ENCODE results near the gene UBE2I. TPM values are rescaled to one million over a fixed set of nuclear protein-coding genes. Genes with fewer than 3 reads are reported as not detected.

The UBE2I gene
- total RNA-seq, 1 experiment from 2014 or later = 212 TPM

GRCh38 chr16:1344499-1344898, 35.1 kb downstream of the UBE2I start:
- Histone ChIP-seq H3K9ac (ENCODE audit: low read length) (no peak overlapping the region), H3K4me3 (replicated peaks in 1 of 2; ENCODE audit: low read depth in 1 of 2, low read length in 2 of 2) (no peak overlapping the region), H3K36me3 (ENCODE audit: control insufficient read depth in 1 of 2, insufficient read depth in 2 of 2, low read length in 2 of 2) (peaks cover 0 to 7% of the 10 kb centered on the region in 2 experiments; a peak in 1 of 4 replicates), H3K4me2 (ENCODE audit: low read length) (no peak overlapping the region), H3K27me3 (ENCODE audit: insufficient read depth, low read length) (no peaks in the 10 kb centered on the region), H3K9me2 (ENCODE audit: insufficient read depth) (no peaks in the 10 kb centered on the region), H3K27ac (ENCODE audit: low read depth, low read length) (no peak overlapping the region; the same call in 1 of the 2 replicates), H2AFZ (ENCODE audit: low read depth, low read length, poor library complexity, severe bottlenecking) (no peak overlapping the region), H3K79me2 (ENCODE audit: insufficient read depth, low read length) (no peaks in the 10 kb centered on the region), H4K20me1 (ENCODE audit: insufficient read depth) (no peaks in the 10 kb centered on the region), H3K9me3 (ENCODE audit: control insufficient read depth in 1 of 2, insufficient read depth in 1 of 2, low read depth in 1 of 2, low read length in 2 of 2) (no peaks in the 10 kb centered on the region), H3K4me1 (ENCODE audit: control insufficient read depth in 1 of 2, insufficient read depth in 2 of 2, low read length in 2 of 2) (peaks cover 6 to 16% of the 10 kb centered on the region in 2 experiments; a peak in 3 of 4 replicates)
- DNase-seq (ENCODE audit: low read depth, low spot score) = no peak
- BruUV-seq (replicated peaks) = no TSS peak
- RAD21 ChIA-PET (ENCODE audit: low non-redundant PET in 1 of 2, low total read pairs in 2 of 2, uncharacterized antibody in 2 of 2, unreplicated experiment in 2 of 2) = no interaction called here
- no peak for ATAC-seq
- CTCF ChIA-PET = no interaction called here
- intact Hi-C loops (cut with micrococcal nuclease) = no loop called here
- TF ChIP-seq YY1 (IDR thresholded peaks at IDR 0.05; ENCODE audit: extremely low read depth, insufficient replicate concordance, low read depth, low read length) (no peak), SP1 (IDR thresholded peaks at IDR 0.05; ENCODE audit: low read depth) (no peak), EGR1 (IDR thresholded peaks at IDR 0.05; ENCODE audit: low read depth) (no peak), SRF (IDR thresholded peaks at IDR 0.05; ENCODE audit: low read depth) (no peak)
- POLR2A ChIA-PET = no interaction called here

- POLR2A ChIA-PET = no interaction called here
- Histone ChIP-seq H3K9ac (ENCODE audit: low read length) (no peak overlapping the region), H3K4me2 (ENCODE audit: low read length) (no peak overlapping the region), H3K27me3 (ENCODE audit: insufficient read depth, low read length) (no peaks in the 10 kb centered on the region), H3K9me2 (ENCODE audit: insufficient read depth) (no peaks in the 10 kb centered on the region), H3K4me3 (replicated peaks in 1 of 2; ENCODE audit: low read depth in 1 of 2, low read length in 2 of 2) (no peak overlapping the region), H3K36me3 (ENCODE audit: control insufficient read depth in 1 of 2, insufficient read depth in 2 of 2, low read length in 2 of 2) (peaks cover 0 to 9% of the 10 kb centered on the region in 2 experiments; a peak in 1 of 4 replicates), H3K79me2 (ENCODE audit: insufficient read depth, low read length) (peaks cover 2% of the 10 kb centered on the region; the same call in 1 of the 2 replicates), H3K9me3 (ENCODE audit: control insufficient read depth in 1 of 2, insufficient read depth in 1 of 2, low read depth in 1 of 2, low read length in 2 of 2) (no peaks in the 10 kb centered on the region), H3K4me1 (ENCODE audit: control insufficient read depth in 1 of 2, insufficient read depth in 2 of 2, low read length in 2 of 2) (peaks cover 6 to 16% of the 10 kb centered on the region in 2 experiments; a peak in 3 of 4 replicates), H2AFZ (ENCODE audit: low read depth, low read length, poor library complexity, severe bottlenecking) (no peak overlapping the region), H4K20me1 (ENCODE audit: insufficient read depth) (no peaks in the 10 kb centered on the region), H3K27ac (ENCODE audit: low read depth, low read length) (no peak overlapping the region)
- BruUV-seq (replicated peaks) = no TSS peak
- RAD21 ChIA-PET (ENCODE audit: low non-redundant PET in 1 of 2, low total read pairs in 2 of 2, uncharacterized antibody in 2 of 2, unreplicated experiment in 2 of 2) = no interaction called here
- CTCF ChIA-PET = no interaction called here
- no peak for DNase-seq (ENCODE audit: low read depth, low spot score)
- intact Hi-C loops (cut with micrococcal nuclease) = no loop called here
- no peak for ATAC-seq
- TF ChIP-seq POLR2AphosphoS5 (IDR thresholded peaks at IDR 0.05; ENCODE audit: low read depth, low read length) (no peak), CEBPB (IDR thresholded peaks at IDR 0.05; ENCODE audit: low read depth) (no peak), CTCF (IDR thresholded peaks at IDR 0.05 in 2 of 3, conservative IDR thresholded peaks at IDR 0.05 in 1 of 3; ENCODE audit: borderline replicate concordance in 1 of 3, insufficient read depth in 1 of 3, low read depth in 2 of 3, low read length in 2 of 3) (no peak), EZH2 (IDR thresholded peaks at IDR 0.05) (no peak)
These were observed 35.7 kb downstream of the UBE2I start for GRCh38 chr16:1345087-1345486.

Data from HCT116 (cell line).